Measurements from ENCODE around the gene OBP2B.

DNA sequence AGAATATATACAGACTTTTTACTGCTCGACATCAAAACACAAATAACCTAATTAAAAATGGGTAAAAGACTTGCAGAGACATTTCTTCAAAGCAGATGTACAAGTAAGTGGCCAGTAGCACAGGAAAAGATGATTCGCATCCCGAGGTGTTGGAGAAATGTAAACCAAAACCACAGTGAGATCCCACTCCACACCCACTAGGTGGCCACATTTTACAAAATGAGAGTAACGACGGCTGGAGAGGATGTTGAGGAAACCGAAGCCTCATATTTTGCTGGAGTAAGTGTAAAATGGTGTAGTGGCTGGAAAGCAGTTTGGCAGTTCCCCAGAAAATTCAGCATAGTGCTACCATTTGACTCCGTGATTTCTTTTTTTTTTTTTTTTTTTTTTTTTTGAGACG is 24.1 kb downstream of the OBP2B start:
- TF ChIP-seq, protein P1, sequence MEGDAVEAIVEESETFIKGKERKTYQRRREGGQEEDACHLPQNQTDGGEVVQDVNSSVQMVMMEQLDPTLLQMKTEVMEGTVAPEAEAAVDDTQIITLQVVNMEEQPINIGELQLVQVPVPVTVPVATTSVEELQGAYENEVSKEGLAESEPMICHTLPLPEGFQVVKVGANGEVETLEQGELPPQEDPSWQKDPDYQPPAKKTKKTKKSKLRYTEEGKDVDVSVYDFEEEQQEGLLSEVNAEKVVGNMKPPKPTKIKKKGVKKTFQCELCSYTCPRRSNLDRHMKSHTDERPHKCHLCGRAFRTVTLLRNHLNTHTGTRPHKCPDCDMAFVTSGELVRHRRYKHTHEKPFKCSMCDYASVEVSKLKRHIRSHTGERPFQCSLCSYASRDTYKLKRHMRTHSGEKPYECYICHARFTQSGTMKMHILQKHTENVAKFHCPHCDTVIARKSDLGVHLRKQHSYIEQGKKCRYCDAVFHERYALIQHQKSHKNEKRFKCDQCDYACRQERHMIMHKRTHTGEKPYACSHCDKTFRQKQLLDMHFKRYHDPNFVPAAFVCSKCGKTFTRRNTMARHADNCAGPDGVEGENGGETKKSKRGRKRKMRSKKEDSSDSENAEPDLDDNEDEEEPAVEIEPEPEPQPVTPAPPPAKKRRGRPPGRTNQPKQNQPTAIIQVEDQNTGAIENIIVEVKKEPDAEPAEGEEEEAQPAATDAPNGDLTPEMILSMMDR (IDR thresholded peaks at IDR 0.05): peak; percentile 53 to 63
- TF ChIP-seq EP300 (IDR thresholded peaks at IDR 0.05) (no peak), POLR2A (IDR thresholded peaks at IDR 0.05) (no peak), POLR2AphosphoS5 (IDR thresholded peaks at IDR 0.05) (no peak)

All from suprapubic skin (tissue), 4 donors.